Activated CD4-positive, alpha-beta T cell treated with anti-CD3 and anti-CD28 coated beads, Interleukin-2, amount 10 ng/mL, durations not matched to agents 24 days and 14 days (primary cell): Measurements from ENCODE around the gene SLC35A1. TPM values are rescaled to one million over a fixed set of nuclear protein-coding genes. Genes with fewer than 3 reads are reported as not detected.
"Not testable (repeated sequence)": the region's sequence is repeated elsewhere in the genome, so short reads cannot be mapped to it uniquely, and the experiment has no call there.

Experiments
- DNase-seq: peaks from one replicate; pipeline ENCODE4 v3.0.0; 2022
- H3K27ac Mint-ChIP-seq: one replicate; pipeline ENCODE4 v1.8.0; 2022; ENCODE audit warnings: mild to moderate bottlenecking, mixed read lengths
- H3K27me3 Mint-ChIP-seq: one replicate; pipeline ENCODE4 v1.8.0; 2022; ENCODE audit warnings: mixed read lengths
- H3K36me3 Mint-ChIP-seq: one replicate; pipeline ENCODE4 v1.8.0; 2022; ENCODE audit warnings: low read depth, mild to moderate bottlenecking, mixed read lengths
- H3K4me1 Mint-ChIP-seq: one replicate; pipeline ENCODE4 v1.8.0; 2021; ENCODE audit warnings: mixed read lengths
- H3K4me3 Mint-ChIP-seq: one replicate; pipeline ENCODE4 v1.8.0; 2022; ENCODE audit warnings: mild to moderate bottlenecking, moderate library complexity, mixed read lengths
- H3K9me3 Mint-ChIP-seq: one replicate; pipeline ENCODE4 v1.8.0; 2021; ENCODE audit warnings: mixed read lengths
- intact Hi-C: fragments of 100-400 bp; cut with micrococcal nuclease; formaldehyde crosslinking; loops from one replicate; pipeline ENCODE4 v1.15.1; 2023
- total RNA-seq: library from RNA; stranded (reverse); gene quantifications from 2 replicates; pipeline ENCODE4 v1.2.3, GENCODE V29; 2022

Gene SLC35A1
- total RNA-seq, 1 donor from 2014 or later, result 8.8 TPM

DNA sequence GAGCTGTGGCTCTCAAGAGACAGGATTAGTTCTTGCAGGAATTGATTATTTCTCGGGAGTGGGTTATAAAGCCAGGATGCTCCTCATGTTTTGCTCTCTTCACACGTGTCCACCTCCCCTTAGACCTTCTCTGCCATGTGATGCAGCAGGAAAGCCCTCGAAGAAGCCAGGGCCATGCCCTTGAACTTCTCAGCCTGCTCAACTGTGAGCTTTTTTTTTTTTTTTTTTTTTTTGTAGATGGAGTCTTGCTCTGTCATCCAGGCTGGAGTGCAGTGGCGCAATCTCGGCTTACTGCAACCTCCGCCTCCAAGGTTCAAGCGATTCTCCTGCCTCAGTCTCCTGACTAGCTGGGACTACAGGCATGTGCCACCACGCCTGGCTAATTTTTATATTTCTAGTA is 16.6 kb downstream of the SLC35A1 start:
- H3K27ac Mint-ChIP-seq, H3K4me1 Mint-ChIP-seq, H3K4me3 Mint-ChIP-seq, intact Hi-C loops, DNase-seq, H3K9me3 Mint-ChIP-seq, H3K27me3 Mint-ChIP-seq: not testable (repeated sequence)
- H3K36me3 Mint-ChIP-seq, result peaks cover 15% of the 10 kb centered on the region

DNA sequence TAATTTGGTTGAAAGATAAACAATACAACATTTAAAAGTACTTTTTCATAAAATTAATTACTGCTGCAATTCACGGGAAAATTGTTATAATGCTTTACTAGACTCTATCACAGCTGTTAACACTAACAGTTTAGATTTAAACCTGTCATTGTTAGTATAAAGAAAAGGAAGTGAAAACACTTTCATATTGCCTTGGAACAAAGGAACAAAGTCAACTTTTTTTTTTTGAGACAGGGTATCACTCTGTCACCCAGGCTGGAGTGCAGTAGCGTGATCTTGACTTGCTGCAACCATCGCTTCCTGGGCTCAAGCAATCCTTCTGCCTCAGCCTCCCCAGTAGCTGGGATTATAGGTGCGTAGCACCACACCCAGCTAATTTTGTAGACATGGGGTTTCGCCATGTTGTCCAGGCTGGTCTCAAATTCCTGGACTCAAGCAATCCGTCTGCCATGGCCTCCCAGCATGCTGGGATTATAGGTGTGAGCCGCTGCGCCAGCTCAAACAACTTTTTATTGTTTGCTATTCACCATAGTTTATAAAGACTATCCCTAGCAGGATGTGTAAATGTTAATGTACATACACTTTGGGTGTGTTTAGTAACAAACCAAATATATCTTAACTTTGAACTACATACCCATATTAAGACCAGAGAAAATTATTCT is 22.1 kb downstream of the SLC35A1 start:
- no peaks in the 10 kb centered on the region for H3K9me3 Mint-ChIP-seq
- H3K27ac Mint-ChIP-seq, result no peak overlapping the region
- no peak overlapping the region for H3K4me3 Mint-ChIP-seq
- peaks cover 2% of the 10 kb centered on the region for H3K4me1 Mint-ChIP-seq
- H3K27me3 Mint-ChIP-seq, result no peaks in the 10 kb centered on the region
- intact Hi-C loops, result no loop called here
- H3K36me3 Mint-ChIP-seq, result peaks cover 14% of the 10 kb centered on the region
- DNase-seq, result no peak

GRCh38 chr6:87498048-87498447 is 25.3 kb downstream of the SLC35A1 start:
- peaks cover 2% of the 10 kb centered on the region for H3K4me1 Mint-ChIP-seq
- DNase-seq, result no peak
- H3K9me3 Mint-ChIP-seq, result no peaks in the 10 kb centered on the region
- no peak overlapping the region for H3K27ac Mint-ChIP-seq
- peaks cover 18% of the 10 kb centered on the region for H3K36me3 Mint-ChIP-seq
- intact Hi-C loops, result no loop called here
- H3K4me3 Mint-ChIP-seq, result no peak overlapping the region
- no peaks in the 10 kb centered on the region for H3K27me3 Mint-ChIP-seq

GRCh38 chr6:87501809-87502572 is 29.2 kb downstream of the SLC35A1 start:
- H3K36me3 Mint-ChIP-seq, result peaks cover 27% of the 10 kb centered on the region
- H3K27ac Mint-ChIP-seq, result no peak overlapping the region
- intact Hi-C loops, result no loop called here
- no peak overlapping the region for H3K4me3 Mint-ChIP-seq
- H3K4me1 Mint-ChIP-seq, result no peaks in the 10 kb centered on the region
- no peaks in the 10 kb centered on the region for H3K9me3 Mint-ChIP-seq
- H3K27me3 Mint-ChIP-seq, result no peaks in the 10 kb centered on the region
- no peak for DNase-seq

DNA sequence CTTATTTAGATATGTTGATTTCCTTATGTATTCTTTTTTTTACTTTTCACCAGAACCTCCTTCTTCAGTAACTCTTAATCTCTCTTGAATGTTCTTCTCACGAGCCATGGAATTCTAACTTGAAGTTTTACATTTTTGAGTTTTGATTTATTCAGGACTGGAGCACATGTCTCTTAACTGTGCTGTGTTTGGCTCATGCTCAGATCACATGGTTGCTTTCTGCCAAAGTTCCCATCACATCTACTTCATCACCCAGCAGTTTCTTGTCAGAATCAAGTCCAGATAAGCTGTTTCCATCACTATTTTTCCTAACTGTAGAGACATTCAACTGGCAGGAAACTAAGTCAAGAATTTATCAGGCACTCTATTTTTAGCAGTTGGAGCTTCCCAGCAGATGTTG is 31.7 kb downstream of the SLC35A1 start:
- peaks cover 32% of the 10 kb centered on the region for H3K36me3 Mint-ChIP-seq
- no peak overlapping the region for H3K4me3 Mint-ChIP-seq
- no peaks in the 10 kb centered on the region for H3K9me3 Mint-ChIP-seq
- intact Hi-C loops, result no loop called here
- DNase-seq, result no peak
- no peaks in the 10 kb centered on the region for H3K27me3 Mint-ChIP-seq
- no peaks in the 10 kb centered on the region for H3K4me1 Mint-ChIP-seq
- H3K27ac Mint-ChIP-seq, result no peak overlapping the region

DNA sequence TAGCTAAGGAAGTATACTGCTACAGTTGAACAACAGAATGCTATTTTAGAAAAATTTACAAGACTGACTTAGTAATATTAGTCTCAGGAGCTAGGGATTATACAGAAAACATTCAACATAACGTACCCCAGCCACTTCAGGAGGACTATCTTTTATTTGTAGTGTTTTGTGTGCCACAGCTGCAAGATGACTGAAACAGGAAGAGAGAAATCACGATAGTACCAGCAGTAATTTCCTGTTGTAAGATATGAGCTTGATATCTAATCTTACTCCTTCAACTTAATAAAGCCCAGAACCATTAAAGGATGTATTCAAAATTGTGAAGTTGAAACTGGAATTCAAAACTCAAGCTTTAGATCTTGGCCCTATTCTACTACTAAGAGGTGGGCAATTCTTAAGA is 42.1 kb downstream of the SLC35A1 start:
- intact Hi-C loops, result no loop called here
- no peak for DNase-seq
- Mint-ChIP-seq H3K9me3 (no peaks in the 10 kb centered on the region), H3K27ac (no peak overlapping the region), H3K27me3 (no peaks in the 10 kb centered on the region), H3K36me3 (peaks cover 56% of the 10 kb centered on the region), H3K4me3 (no peak overlapping the region), H3K4me1 (peaks cover 6% of the 10 kb centered on the region)

DNA sequence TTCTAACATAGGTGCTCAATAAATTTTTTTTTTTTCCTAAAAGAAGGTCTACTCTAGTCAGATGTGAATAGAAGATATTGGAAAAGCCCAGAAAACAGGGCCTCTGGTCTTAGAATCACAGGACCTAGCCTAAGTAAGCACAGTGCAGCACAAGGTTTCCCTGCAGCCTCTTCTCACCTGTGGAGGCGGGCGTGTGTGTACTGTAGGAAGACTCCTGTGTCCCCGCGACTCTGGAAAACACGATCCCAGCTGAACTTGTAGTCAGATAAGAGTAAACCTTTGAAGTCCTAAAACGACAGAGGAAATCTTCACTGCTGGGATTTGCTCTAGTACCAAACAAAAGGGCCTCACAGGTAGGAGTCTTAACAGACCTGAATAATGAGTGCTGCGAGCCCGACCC is 45.7 kb downstream of the SLC35A1 start:
- Mint-ChIP-seq H3K27ac (no peak overlapping the region), H3K9me3 (no peaks in the 10 kb centered on the region), H3K27me3 (no peaks in the 10 kb centered on the region), H3K4me1 (peaks cover 6% of the 10 kb centered on the region), H3K4me3 (no peak overlapping the region), H3K36me3 (peaks cover 52% of the 10 kb centered on the region)
- intact Hi-C loops, result no loop called here
- DNase-seq, result no peak

DNA sequence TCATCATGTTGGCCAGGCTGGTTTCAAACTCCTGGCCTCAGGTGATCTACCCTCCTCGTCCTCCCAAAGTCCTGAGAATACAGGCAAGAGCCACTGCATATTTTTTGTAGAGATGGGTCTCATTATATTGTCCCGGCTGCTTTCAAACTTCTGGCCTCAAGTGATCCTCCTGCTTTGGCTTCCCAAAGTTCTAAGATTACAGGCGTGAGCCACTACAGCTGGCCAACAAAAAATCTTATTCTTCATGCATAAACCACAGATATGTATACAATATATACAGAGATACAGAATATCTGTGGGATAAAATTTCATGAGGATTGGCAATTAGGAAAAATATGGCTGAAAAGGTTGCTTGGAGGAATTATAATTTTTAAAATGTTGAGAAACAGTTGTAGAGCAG is 49.9 kb downstream of the SLC35A1 start:
- Mint-ChIP-seq H3K36me3 (peaks cover 35% of the 10 kb centered on the region), H3K4me1 (no peaks in the 10 kb centered on the region), H3K27me3 (no peaks in the 10 kb centered on the region), H3K27ac (no peak overlapping the region), H3K9me3 (no peaks in the 10 kb centered on the region), H3K4me3 (no peak overlapping the region)
- intact Hi-C loops, result no loop called here
- DNase-seq, result no peak

DNA sequence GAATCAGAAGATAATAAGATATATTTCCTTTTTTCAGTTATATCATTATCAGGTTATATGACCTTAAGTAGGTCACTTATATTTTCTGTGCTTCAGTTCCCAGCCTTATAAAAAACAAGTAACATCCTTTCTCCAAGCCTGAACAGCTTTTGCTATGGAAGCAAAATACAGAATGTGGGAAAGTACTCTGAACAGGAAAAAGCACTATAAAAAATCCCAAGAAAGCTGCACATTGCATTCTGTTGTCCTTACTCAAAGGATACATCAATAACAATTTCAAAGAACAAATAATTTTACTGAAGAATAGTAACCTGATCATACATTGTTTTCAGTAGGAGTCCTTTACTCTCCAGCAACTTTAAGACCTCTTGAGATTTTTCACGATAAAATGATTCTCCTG is 56.4 kb downstream of the SLC35A1 start:
- Mint-ChIP-seq H3K27ac (no peak overlapping the region), H3K36me3 (peaks cover 33% of the 10 kb centered on the region), H3K4me1 (no peaks in the 10 kb centered on the region), H3K9me3 (no peaks in the 10 kb centered on the region), H3K27me3 (no peaks in the 10 kb centered on the region), H3K4me3 (no peak overlapping the region)
- no peak for DNase-seq
- intact Hi-C loops, result no loop called here

DNA sequence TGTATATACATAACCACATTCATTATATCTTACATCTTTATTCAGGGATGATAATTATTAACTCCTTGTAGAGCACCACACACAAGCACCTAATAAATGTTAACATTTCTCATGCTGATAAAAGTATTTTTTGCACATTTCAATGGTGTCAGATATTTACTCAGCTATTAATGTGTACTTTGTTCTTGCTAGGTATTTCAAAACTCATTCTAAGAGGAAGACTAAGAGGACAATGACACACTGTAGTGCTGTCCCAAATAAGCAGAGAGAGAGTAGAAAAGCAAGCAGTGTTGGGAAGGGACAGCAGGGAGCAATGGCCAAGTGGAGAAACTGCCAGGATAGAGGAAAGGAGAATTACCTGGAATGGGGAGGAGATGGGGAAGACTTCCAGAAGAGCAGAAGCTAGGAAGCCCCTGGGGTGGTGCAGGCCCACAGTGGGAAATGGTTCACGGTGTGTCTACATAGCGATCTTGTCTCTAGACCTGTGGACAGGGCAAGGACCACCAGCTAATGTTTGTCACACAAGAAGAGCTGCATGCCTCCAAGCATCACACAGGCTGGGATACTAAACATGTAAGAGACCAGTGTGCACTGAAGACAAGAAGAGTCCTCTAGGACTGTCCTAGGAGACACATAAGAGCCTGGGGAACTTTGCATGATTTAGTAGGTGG is 61.7 kb downstream of the SLC35A1 start:
- peaks cover 4% of the 10 kb centered on the region for H3K9me3 Mint-ChIP-seq
- no peak overlapping the region for H3K27ac Mint-ChIP-seq
- no peak for DNase-seq
- no peaks in the 10 kb centered on the region for H3K27me3 Mint-ChIP-seq
- peaks cover 4% of the 10 kb centered on the region for H3K4me1 Mint-ChIP-seq
- intact Hi-C loops, result no loop called here
- peaks cover 30% of the 10 kb centered on the region for H3K36me3 Mint-ChIP-seq
- H3K4me3 Mint-ChIP-seq, result no peak overlapping the region

DNA sequence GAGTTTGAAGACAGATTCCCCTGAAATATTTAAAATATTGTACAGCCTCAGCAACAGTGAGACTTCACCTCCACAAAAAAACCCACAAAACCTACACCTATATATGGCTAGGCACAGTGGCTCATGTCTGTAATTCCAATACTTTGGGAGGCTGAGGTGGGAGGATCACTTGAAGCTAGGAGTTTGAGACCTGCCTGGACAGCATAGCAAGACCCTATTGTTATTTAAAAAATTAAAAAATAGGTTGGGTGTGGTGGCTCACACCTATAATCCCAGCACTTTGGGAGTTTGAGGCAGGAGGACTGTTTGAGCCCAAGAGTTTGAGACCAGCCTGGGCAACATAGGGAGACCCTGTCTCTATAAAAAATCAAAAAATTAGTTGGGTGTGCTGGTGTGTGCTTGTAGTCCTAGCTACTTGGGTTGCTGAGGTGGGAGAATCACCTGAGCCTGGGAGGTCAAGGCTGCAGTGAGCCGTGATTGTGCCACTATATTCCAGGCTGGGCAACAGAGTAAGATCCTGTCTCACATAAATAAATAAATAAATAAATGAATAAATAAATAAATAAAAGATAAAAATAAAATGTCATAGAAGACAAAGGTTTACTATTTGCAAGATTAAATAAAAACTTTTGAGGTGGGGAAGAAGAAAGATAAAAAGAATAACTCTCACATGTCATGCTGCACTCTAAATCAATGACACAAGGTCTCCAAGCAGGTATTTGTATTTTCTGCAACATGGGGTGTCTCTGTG is 65.9 kb downstream of the SLC35A1 start:
- no peaks in the 10 kb centered on the region for H3K27me3 Mint-ChIP-seq
- peaks cover 47% of the 10 kb centered on the region for H3K36me3 Mint-ChIP-seq
- H3K9me3 Mint-ChIP-seq, result peaks cover 11% of the 10 kb centered on the region
- intact Hi-C loops, result no loop called here
- peaks cover 4% of the 10 kb centered on the region for H3K4me1 Mint-ChIP-seq
- DNase-seq, result no peak
- H3K4me3 Mint-ChIP-seq, result no peak overlapping the region
- no peak overlapping the region for H3K27ac Mint-ChIP-seq

- intact Hi-C loops, result no loop called here
- Mint-ChIP-seq H3K4me1 (peaks cover 5% of the 10 kb centered on the region), H3K4me3 (no peak overlapping the region), H3K9me3 (peaks cover 11% of the 10 kb centered on the region), H3K27ac (no peak overlapping the region), H3K36me3 (peaks cover 50% of the 10 kb centered on the region), H3K27me3 (no peaks in the 10 kb centered on the region)
- no peak for DNase-seq
These were observed 66.8 kb downstream of the SLC35A1 start for GRCh38 chr6:87539554-87539953.

DNA sequence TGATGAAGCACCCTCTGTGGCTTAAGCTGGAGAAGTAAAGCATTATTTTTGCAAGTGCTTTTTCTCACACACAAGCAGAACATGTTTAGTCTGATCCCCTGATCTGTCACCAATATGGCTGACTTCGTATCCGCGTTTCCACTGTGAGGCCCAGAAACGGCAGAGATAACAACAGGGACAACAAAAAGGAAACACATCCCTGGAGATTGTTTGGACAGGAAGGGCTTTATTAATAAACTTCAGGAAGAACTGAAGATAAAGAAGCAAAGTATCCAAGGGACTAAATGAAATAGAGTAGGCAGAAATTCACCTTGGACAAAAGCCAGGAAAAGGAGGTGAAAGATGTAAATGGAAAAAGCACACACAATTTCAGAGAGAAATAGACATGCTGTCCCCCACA is 67.8 kb downstream of the SLC35A1 start:
- intact Hi-C loops, result no loop called here
- peaks cover 55% of the 10 kb centered on the region for H3K36me3 Mint-ChIP-seq
- no peaks in the 10 kb centered on the region for H3K27me3 Mint-ChIP-seq
- H3K27ac Mint-ChIP-seq, result no peak overlapping the region
- peaks cover 7% of the 10 kb centered on the region for H3K4me1 Mint-ChIP-seq
- DNase-seq, result no peak
- H3K4me3 Mint-ChIP-seq, result no peak overlapping the region
- peaks cover 11% of the 10 kb centered on the region for H3K9me3 Mint-ChIP-seq

DNA sequence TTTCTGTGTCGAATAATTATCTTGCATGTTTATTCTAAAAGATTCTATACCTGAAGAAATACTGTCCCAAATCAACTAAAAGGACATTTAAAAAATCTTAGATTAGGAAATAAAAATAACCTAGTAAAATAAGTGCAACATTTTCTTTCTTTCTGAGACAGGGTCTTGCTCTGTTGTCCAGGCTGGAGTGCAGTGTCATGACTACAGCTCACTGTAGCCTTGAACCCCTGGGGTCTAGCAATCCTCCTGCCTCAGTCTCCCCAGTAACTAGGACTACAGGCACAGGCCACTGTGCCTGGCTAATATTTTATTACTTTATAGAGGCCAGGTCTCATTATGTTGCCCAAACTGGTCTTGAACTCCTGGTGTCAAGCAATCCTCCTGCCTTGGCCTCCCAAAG is 68.3 kb downstream of the SLC35A1 start:
- Mint-ChIP-seq H3K4me3 (no peak overlapping the region), H3K9me3 (peaks cover 11% of the 10 kb centered on the region), H3K4me1 (peaks cover 7% of the 10 kb centered on the region), H3K27me3 (no peaks in the 10 kb centered on the region), H3K36me3 (peaks cover 57% of the 10 kb centered on the region), H3K27ac (no peak overlapping the region)
- DNase-seq, result no peak
- intact Hi-C loops, result no loop called here
